ENCODE measurements around the gene ZNF136. TPM values are rescaled to one million over a fixed set of nuclear protein-coding genes. Genes with fewer than 3 reads are reported as not detected.

The ZNF136 gene
- total RNA-seq, 3 donors from 2014 or later, result 11.5 to 22.0 (median 12.8) TPM

GRCh38 chr19:12237143-12237839 is 74.4 kb downstream of the ZNF136 start:
- Histone ChIP-seq H3K27me3 (no peaks in the 10 kb centered on the region), H3K4me3 (no peak overlapping the region), H3K27ac (no peak overlapping the region), H3K4me1 (no peaks in the 10 kb centered on the region), H3K9me3 (peaks cover 0 to 14% of the 10 kb centered on the region in 2 donors), H3K36me3 (no peaks in the 10 kb centered on the region)
- intact Hi-C loops (cut with DNase I; ENCODE audit: low total_unique reads), result no loop called here
- DNase-seq (ENCODE audit: low spot score in 2 of 2), result no peak
- TF ChIP-seq POLR2AphosphoS5 (IDR thresholded peaks at IDR 0.05) (no peak), POLR2A (IDR thresholded peaks at IDR 0.05) (no peak)
- TF ChIP-seq, protein P1, sequence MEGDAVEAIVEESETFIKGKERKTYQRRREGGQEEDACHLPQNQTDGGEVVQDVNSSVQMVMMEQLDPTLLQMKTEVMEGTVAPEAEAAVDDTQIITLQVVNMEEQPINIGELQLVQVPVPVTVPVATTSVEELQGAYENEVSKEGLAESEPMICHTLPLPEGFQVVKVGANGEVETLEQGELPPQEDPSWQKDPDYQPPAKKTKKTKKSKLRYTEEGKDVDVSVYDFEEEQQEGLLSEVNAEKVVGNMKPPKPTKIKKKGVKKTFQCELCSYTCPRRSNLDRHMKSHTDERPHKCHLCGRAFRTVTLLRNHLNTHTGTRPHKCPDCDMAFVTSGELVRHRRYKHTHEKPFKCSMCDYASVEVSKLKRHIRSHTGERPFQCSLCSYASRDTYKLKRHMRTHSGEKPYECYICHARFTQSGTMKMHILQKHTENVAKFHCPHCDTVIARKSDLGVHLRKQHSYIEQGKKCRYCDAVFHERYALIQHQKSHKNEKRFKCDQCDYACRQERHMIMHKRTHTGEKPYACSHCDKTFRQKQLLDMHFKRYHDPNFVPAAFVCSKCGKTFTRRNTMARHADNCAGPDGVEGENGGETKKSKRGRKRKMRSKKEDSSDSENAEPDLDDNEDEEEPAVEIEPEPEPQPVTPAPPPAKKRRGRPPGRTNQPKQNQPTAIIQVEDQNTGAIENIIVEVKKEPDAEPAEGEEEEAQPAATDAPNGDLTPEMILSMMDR (IDR thresholded peaks at IDR 0.05), result no peak

Other genes with a start within 250 kb of the ZNF136 start
- gene ZNF700, start 238.0 kb upstream of the ZNF136 start, total RNA-seq, result 10 to 100 TPM; 13.8 to 32.9 (median 22.3) TPM
- 10 to 100 TPM in 1 of 3 donors, 1 to 10 TPM in 2; 2.9 to 14.5 (median 6.9) TPM for gene ZNF763, start 198.1 kb upstream of the ZNF136 start, total RNA-seq
- 10 to 100 TPM in 1 of 3 donors, 1 to 10 TPM in 2; 5.0 to 13.3 (median 8.8) TPM for gene ZNF433, start 127.4 kb upstream of the ZNF136 start, total RNA-seq
- under 1 TPM in 2 of 3 donors, not detected in 1; 0.33 to 0.88 TPM for gene ZNF878, start 110.1 kb upstream of the ZNF136 start, total RNA-seq
- gene ZNF844, start 98.4 kb upstream of the ZNF136 start, total RNA-seq, result 10 to 100 TPM in 2 of 3 donors, 1 to 10 TPM in 1; 8.8 to 28.5 (median 11.8) TPM
- gene ZNF20, start 22.7 kb upstream of the ZNF136 start, total RNA-seq, result 1 to 10 TPM; 1.4 to 8.2 (median 4.6) TPM
- gene ZNF625, start 6.4 kb upstream of the ZNF136 start, total RNA-seq, result 1 to 10 TPM; 4.3 to 9.5 (median 5.4) TPM
- 10 to 100 TPM; 12.3 to 23.9 (median 21.7) TPM for gene ZNF44, start 131.8 kb downstream of the ZNF136 start, total RNA-seq
- gene ZNF563, start 170.5 kb downstream of the ZNF136 start, total RNA-seq, result 1 to 10 TPM; 2.6 to 7.5 (median 5.2) TPM
- gene ZNF442, start 202.6 kb downstream of the ZNF136 start, total RNA-seq, result 1 to 10 TPM; 2.6 to 3.7 (median 3.3) TPM
- gene ZNF799, start 238.2 kb downstream of the ZNF136 start, total RNA-seq, result 10 to 100 TPM in 1 of 3 donors, 1 to 10 TPM in 2; 6.4 to 10.4 (median 8.8) TPM

Measured in breast epithelium (tissue), 4 donors.